DOHH2 (cell line): ENCODE data around the gene IFI44.
A peak's percentile ranks its signal among the peaks of the same experiment; 100 is the strongest.

Experiments
- H3F3A ChIP-seq: fragments of 200-600 bp; sonication (generic), shearing (Covaris generic); 2 replicates; pipeline ENCODE4 v1.6.0; 2016; ENCODE audit warnings: antibody characterized with exemption, mild to moderate bottlenecking; ENCODE audit not compliant: control insufficient read depth, insufficient read depth
- H3K27ac ChIP-seq: fragments of 200-600 bp; sonication (generic); 2 replicates; pipeline ENCODE4 v1.5.1; 2014; ENCODE audit warnings: low read depth, mild to moderate bottlenecking, low read length, moderate library complexity
- H3K27me3 ChIP-seq: fragments of 200-600 bp; sonication (generic); 2 replicates; pipeline ENCODE4 v1.6.1; 2014; ENCODE audit warnings: mild to moderate bottlenecking, low read length, mixed read lengths; ENCODE audit not compliant: control insufficient read depth
- H3K36me3 ChIP-seq: fragments of 200-600 bp; sonication (generic); 2 replicates; pipeline ENCODE4 v1.6.1; 2014; ENCODE audit warnings: mild to moderate bottlenecking, low read length, moderate library complexity, mixed read lengths; ENCODE audit not compliant: control insufficient read depth
- H3K4me1 ChIP-seq: fragments of 200-600 bp; sonication (generic); 2 replicates; pipeline ENCODE4 v1.6.1; 2014; ENCODE audit warnings: mild to moderate bottlenecking, low read length, mixed read lengths; ENCODE audit not compliant: control insufficient read depth
- H3K4me2 ChIP-seq: fragments of 200-600 bp; sonication (generic); 2 replicates; pipeline ENCODE4 v1.6.0; 2014; ENCODE audit warnings: mild to moderate bottlenecking, low read length, moderate library complexity
- H3K4me3 ChIP-seq: fragments of 200-600 bp; sonication (generic); 2 replicates; pipeline ENCODE4 v1.5.1; 2014; ENCODE audit warnings: mild to moderate bottlenecking, low read length, mixed read lengths
- H3K79me2 ChIP-seq: fragments of 200-600 bp; sonication (generic); 2 replicates; pipeline ENCODE4 v1.6.1; 2014; ENCODE audit warnings: mild to moderate bottlenecking, low read length, mixed read lengths; ENCODE audit not compliant: control insufficient read depth
- H3K9me2 ChIP-seq: fragments of 200-600 bp; sonication (generic); replicated peaks from 2 replicates; pipeline ENCODE4 v1.6.1; 2014; ENCODE audit warnings: mild to moderate bottlenecking, low read length, mixed read lengths; ENCODE audit not compliant: control insufficient read depth
- H3K9me3 ChIP-seq: fragments of 200-600 bp; sonication (generic); 2 replicates; pipeline ENCODE4 v1.6.1; 2014; ENCODE audit warnings: antibody characterized with exemption, low read length, mixed read lengths; ENCODE audit not compliant: control insufficient read depth, insufficient read depth
- H4K20me1 ChIP-seq: fragments of 200-600 bp; sonication (generic); 2 replicates; pipeline ENCODE4 v1.6.0; 2014; ENCODE audit warnings: low read depth, mild to moderate bottlenecking, antibody characterized with exemption, low read length, moderate library complexity; ENCODE audit not compliant: control insufficient read depth, insufficient read depth
- EZH2phosphoT487 ChIP-seq: fragments of 200-600 bp; sonication (generic); IDR thresholded peaks from 2 replicates; pipeline ENCODE4 v1.6.1; 2017; ENCODE audit warnings: borderline replicate concordance, mild to moderate bottlenecking, antibody characterized with exemption, low read length, moderate library complexity, mixed read lengths
- TF ChIP-seq, protein P1 (sequence below): fragments of 200-600 bp; sonication (generic); IDR thresholded peaks from one replicate; pipeline ENCODE4 v1.5.1; 2014; ENCODE audit warnings: antibody characterized with exemption, mild to moderate bottlenecking, low read depth, low read length; ENCODE audit not compliant: poor library complexity, severe bottlenecking

IFI44 gene

GRCh38 chr1:78676347-78676982 lies 26.8 kb downstream of the IFI44 start:
- H3K4me2 ChIP-seq, result no peak overlapping the region
- H3K79me2 ChIP-seq, result no peaks in the 10 kb centered on the region
- H3K27me3 ChIP-seq, result no peaks in the 10 kb centered on the region
- no peaks in the 10 kb centered on the region for H4K20me1 ChIP-seq
- no peak for TF ChIP-seq EZH2phosphoT487
- TF ChIP-seq, protein P1, sequence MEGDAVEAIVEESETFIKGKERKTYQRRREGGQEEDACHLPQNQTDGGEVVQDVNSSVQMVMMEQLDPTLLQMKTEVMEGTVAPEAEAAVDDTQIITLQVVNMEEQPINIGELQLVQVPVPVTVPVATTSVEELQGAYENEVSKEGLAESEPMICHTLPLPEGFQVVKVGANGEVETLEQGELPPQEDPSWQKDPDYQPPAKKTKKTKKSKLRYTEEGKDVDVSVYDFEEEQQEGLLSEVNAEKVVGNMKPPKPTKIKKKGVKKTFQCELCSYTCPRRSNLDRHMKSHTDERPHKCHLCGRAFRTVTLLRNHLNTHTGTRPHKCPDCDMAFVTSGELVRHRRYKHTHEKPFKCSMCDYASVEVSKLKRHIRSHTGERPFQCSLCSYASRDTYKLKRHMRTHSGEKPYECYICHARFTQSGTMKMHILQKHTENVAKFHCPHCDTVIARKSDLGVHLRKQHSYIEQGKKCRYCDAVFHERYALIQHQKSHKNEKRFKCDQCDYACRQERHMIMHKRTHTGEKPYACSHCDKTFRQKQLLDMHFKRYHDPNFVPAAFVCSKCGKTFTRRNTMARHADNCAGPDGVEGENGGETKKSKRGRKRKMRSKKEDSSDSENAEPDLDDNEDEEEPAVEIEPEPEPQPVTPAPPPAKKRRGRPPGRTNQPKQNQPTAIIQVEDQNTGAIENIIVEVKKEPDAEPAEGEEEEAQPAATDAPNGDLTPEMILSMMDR, result peak; percentile 78
- H3K9me2 ChIP-seq, result no peaks in the 10 kb centered on the region
- H3K9me3 ChIP-seq, result no peaks in the 10 kb centered on the region
- no peak overlapping the region for H3K4me3 ChIP-seq
- H3K4me1 ChIP-seq, result no peaks in the 10 kb centered on the region
- no peak overlapping the region for H3K27ac ChIP-seq
- H3K36me3 ChIP-seq, result no peaks in the 10 kb centered on the region
- no peaks in the 10 kb centered on the region for H3F3A ChIP-seq

GRCh38 chr1:78676993-78677392 lies 27.4 kb downstream of the IFI44 start:
- no peaks in the 10 kb centered on the region for H3K4me1 ChIP-seq
- H3K36me3 ChIP-seq, result no peaks in the 10 kb centered on the region
- H3K4me3 ChIP-seq, result no peak overlapping the region
- no peaks in the 10 kb centered on the region for H4K20me1 ChIP-seq
- no peaks in the 10 kb centered on the region for H3K79me2 ChIP-seq
- no peaks in the 10 kb centered on the region for H3K27me3 ChIP-seq
- H3K4me2 ChIP-seq, result no peak overlapping the region
- TF ChIP-seq EZH2phosphoT487, result no peak
- TF ChIP-seq, protein P1, result no peak
- no peaks in the 10 kb centered on the region for H3K9me3 ChIP-seq
- H3K27ac ChIP-seq, result no peak overlapping the region
- H3K9me2 ChIP-seq, result no peaks in the 10 kb centered on the region
- no peaks in the 10 kb centered on the region for H3F3A ChIP-seq

- Histone ChIP-seq H3K27ac (no peak overlapping the region), H3K9me3 (no peaks in the 10 kb centered on the region), H3K4me1 (no peaks in the 10 kb centered on the region), H3K4me2 (no peak overlapping the region), H4K20me1 (no peaks in the 10 kb centered on the region), H3K79me2 (no peaks in the 10 kb centered on the region), H3F3A (no peaks in the 10 kb centered on the region), H3K9me2 (no peaks in the 10 kb centered on the region), H3K27me3 (no peaks in the 10 kb centered on the region), H3K4me3 (no peak overlapping the region), H3K36me3 (no peaks in the 10 kb centered on the region)
- TF ChIP-seq, protein P1, result no peak
- no peak for TF ChIP-seq EZH2phosphoT487
These were observed 28.2 kb downstream of the IFI44 start for GRCh38 chr1:78677788-78678187.
